HEK293T (cell line): ENCODE measurements around the gene ZNF649.

Source experiments
- ARNT ChIP-seq: fragments of 450-650 bp; IDR thresholded peaks from 2 replicates; pipeline ENCODE4 v1.6.1; 2017; ENCODE audit warnings: mild to moderate bottlenecking
- BHLHE40 ChIP-seq: fragments of 450-650 bp; IDR thresholded peaks from 2 replicates; pipeline ENCODE4 v1.6.1; 2016; ENCODE audit warnings: mild to moderate bottlenecking, moderate library complexity, borderline replicate concordance
- CTBP1 ChIP-seq: fragments of 450-650 bp; IDR thresholded peaks from 2 replicates; pipeline ENCODE4 v1.6.1; 2016; ENCODE audit warnings: borderline replicate concordance
- ELF4 ChIP-seq: fragments of 450-650 bp; IDR thresholded peaks from 2 replicates; pipeline ENCODE4 v1.6.1; 2017; ENCODE audit warnings: antibody characterized with exemption
- FOXK2 ChIP-seq: fragments of 450-650 bp; IDR thresholded peaks from 2 replicates; pipeline ENCODE4 v1.6.1; 2016; ENCODE audit warnings: mild to moderate bottlenecking
- HDGF ChIP-seq: fragments of 450-650 bp; IDR thresholded peaks from 2 replicates; pipeline ENCODE4 v1.6.1; 2017; ENCODE audit warnings: antibody characterized with exemption, borderline replicate concordance
- L3MBTL2 ChIP-seq: fragments of 450-650 bp; conservative IDR thresholded peaks from 2 replicates; pipeline ENCODE4 v1.6.1; 2016; ENCODE audit warnings: mild to moderate bottlenecking
- LEF1 ChIP-seq: fragments of 450-650 bp; IDR thresholded peaks from 2 replicates; pipeline ENCODE4 v1.6.1; 2017; ENCODE audit warnings: mild to moderate bottlenecking, borderline replicate concordance
- NFRKB ChIP-seq: fragments of 450-650 bp; IDR thresholded peaks from 2 replicates; pipeline ENCODE4 v1.6.1; 2016; ENCODE audit warnings: mild to moderate bottlenecking, moderate library complexity
- PKNOX1 ChIP-seq: fragments of 450-650 bp; IDR thresholded peaks from 2 replicates; pipeline ENCODE4 v1.6.1; 2016
- SP1 ChIP-seq: fragments of 450-650 bp; IDR thresholded peaks from 2 replicates; pipeline ENCODE4 v1.6.1; 2017

DNA sequence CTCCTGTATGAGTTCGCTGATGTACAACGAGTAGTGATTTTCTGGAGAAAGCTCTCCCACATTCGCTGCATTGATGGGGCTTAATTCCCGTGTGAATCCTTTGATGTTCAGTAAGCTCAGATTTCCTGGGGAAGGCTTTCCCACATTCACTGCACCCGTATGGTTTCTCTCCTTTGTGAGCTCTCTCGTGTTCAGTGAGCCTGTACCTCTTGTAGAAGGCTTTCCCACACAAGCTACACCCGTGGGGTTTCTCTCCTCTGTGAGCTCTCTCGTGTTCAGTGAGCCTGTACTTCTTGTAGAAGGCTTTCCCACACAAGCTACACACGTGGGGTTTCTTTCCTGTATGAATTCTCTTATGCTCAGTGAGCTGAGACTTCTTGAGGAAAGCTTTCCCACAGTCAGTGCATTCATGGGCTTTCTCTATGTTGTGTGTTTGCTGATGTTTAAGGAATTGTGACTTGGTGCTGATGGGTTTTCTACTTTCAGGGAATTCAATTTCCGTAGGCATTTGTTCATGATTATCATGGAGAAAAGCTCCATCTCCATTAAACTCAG, 13.5 kb downstream of the ZNF649 start:
- TF ChIP-seq HDGF (no peak), ELF4 (no peak), FOXK2 (no peak), LEF1 (no peak), SP1 (no peak), PKNOX1 (no peak), BHLHE40 (no peak), NFRKB (no peak), CTBP1 (no peak), L3MBTL2 (no peak), ARNT (no peak)
